GDM1 (cell line): ENCODE results near the gene SSU72.
"Not testable (repeated sequence)": the region's sequence is repeated elsewhere in the genome, so short reads cannot be mapped to it uniquely, and the experiment has no call there.

Experiments
- DNase-seq: peaks from one replicate; lab custom pipeline; 2025; lab: John Stamatoyannopoulos, UW

The SSU72 gene

GRCh38 chr1:1495461-1495975 is 79.1 kb downstream of the SSU72 start:
- not testable (repeated sequence) for DNase-seq

- DNase-seq = not testable (repeated sequence)
These were observed 80.4 kb downstream of the SSU72 start for GRCh38 chr1:1494311-1494710.
